Thyroid gland (tissue), 4 donors: Measurements from ENCODE around the gene ALOX5AP. TPM values are rescaled to one million over a fixed set of nuclear protein-coding genes. Genes with fewer than 3 reads are reported as not detected.

Experiments
- DNase-seq, 2 donors: peaks; one replicate each; pipeline ENCODE4 v3.0.0-alpha.2; 2019
- H3K27ac ChIP-seq, 3 donors: fragments of 200-600 bp; sonication (generic); 1 replicate in 2 of 3; 2 replicates in 1 of 3; pipeline ENCODE4 v1.5.1; 2016 to 2019; ENCODE audit warnings: mild to moderate bottlenecking in 1 of 3, moderate library complexity in 1 of 3
- H3K27me3 ChIP-seq: fragments of 200-600 bp; sonication (generic); one replicate; pipeline ENCODE4 v1.5.1; 2019
- H3K36me3 ChIP-seq, 2 donors: fragments of 200-600 bp; sonication (generic); one replicate each; pipeline ENCODE4 v1.5.1; 2016 to 2019
- H3K4me1 ChIP-seq, 2 donors: fragments of 200-600 bp; sonication (generic); one replicate each; pipeline ENCODE4 v1.5.1; 2017 to 2019
- H3K4me3 ChIP-seq, 3 donors: fragments of 200-600 bp; sonication (generic); replicated peaks in 1 of 3; 1 replicate in 2 of 3; 2 replicates in 1 of 3; pipeline ENCODE4 v1.5.1; 2016; ENCODE audit warnings: mild to moderate bottlenecking in 1 of 3
- H3K9me3 ChIP-seq: fragments of 200-600 bp; sonication (generic); one replicate; pipeline ENCODE4 v1.5.1; 2017
- POLR2A ChIP-seq, 2 donors: fragments of 450-650 bp; IDR thresholded peaks; one replicate each; pipeline ENCODE4 v1.6.1; 2017; ENCODE audit warnings: antibody characterized with exemption in 2 of 2, mild to moderate bottlenecking in 2 of 2, moderate library complexity in 1 of 2
- whole genome bisulfite sequencing, 2 donors: methylation state at CpG; one replicate each; pipeline ENCODE4 v1.1.5; 2017; 5-methylcytosine and 5-hydroxymethylcytosine counted together
- intact Hi-C: fragments of 100-400 bp; cut with DNase I; formaldehyde crosslinking; loops from one replicate; pipeline ENCODE4 v1.15.1; 2023
- total RNA-seq, 4 donors: library from RNA; depleted of rRNA; stranded (reverse); fragments of >200 nt; gene quantifications; one replicate each; pipeline ENCODE4 v1.2.3, GENCODE V29; 2016
- TF ChIP-seq, protein P1 (sequence below), 6 experiments: fragments of 200-600 bp in 3 of 6; fragments of 450-650 bp in 3 of 6; sonication (generic) in 3 of 6; IDR thresholded peaks; one replicate each; pipeline ENCODE4 v1.5.1; 2016 to 2019; ENCODE audit warnings: antibody characterized with exemption in 6 of 6, mild to moderate bottlenecking in 2 of 6, inconsistent platforms in 1 of 6, moderate library complexity in 1 of 6

ALOX5AP gene
- total RNA-seq, 4 donors from 2014 or later = 3.6 to 13.4 (median 6.1) TPM

- no peak for DNase-seq
- no peak overlapping the region for H3K27ac ChIP-seq
- no peaks in the 10 kb centered on the region for H3K27me3 ChIP-seq
- H3K4me1 ChIP-seq = no peaks in the 10 kb centered on the region
- no peak for TF ChIP-seq POLR2A (IDR thresholded peaks at IDR 0.05)
- TF ChIP-seq, protein P1, sequence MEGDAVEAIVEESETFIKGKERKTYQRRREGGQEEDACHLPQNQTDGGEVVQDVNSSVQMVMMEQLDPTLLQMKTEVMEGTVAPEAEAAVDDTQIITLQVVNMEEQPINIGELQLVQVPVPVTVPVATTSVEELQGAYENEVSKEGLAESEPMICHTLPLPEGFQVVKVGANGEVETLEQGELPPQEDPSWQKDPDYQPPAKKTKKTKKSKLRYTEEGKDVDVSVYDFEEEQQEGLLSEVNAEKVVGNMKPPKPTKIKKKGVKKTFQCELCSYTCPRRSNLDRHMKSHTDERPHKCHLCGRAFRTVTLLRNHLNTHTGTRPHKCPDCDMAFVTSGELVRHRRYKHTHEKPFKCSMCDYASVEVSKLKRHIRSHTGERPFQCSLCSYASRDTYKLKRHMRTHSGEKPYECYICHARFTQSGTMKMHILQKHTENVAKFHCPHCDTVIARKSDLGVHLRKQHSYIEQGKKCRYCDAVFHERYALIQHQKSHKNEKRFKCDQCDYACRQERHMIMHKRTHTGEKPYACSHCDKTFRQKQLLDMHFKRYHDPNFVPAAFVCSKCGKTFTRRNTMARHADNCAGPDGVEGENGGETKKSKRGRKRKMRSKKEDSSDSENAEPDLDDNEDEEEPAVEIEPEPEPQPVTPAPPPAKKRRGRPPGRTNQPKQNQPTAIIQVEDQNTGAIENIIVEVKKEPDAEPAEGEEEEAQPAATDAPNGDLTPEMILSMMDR (IDR thresholded peaks at IDR 0.05) = no peak
- intact Hi-C loops = no loop called here
- H3K9me3 ChIP-seq = no peaks in the 10 kb centered on the region
- 77 to 94% methylated on average over 8 of the region's 8 CpGs for WGBS, 2 donors
- no peak overlapping the region for H3K4me3 ChIP-seq
- H3K36me3 ChIP-seq = no peaks in the 10 kb centered on the region
Observed at GRCh38 chr13:30729801-30730200, 5.5 kb upstream of the ALOX5AP start.

DNA sequence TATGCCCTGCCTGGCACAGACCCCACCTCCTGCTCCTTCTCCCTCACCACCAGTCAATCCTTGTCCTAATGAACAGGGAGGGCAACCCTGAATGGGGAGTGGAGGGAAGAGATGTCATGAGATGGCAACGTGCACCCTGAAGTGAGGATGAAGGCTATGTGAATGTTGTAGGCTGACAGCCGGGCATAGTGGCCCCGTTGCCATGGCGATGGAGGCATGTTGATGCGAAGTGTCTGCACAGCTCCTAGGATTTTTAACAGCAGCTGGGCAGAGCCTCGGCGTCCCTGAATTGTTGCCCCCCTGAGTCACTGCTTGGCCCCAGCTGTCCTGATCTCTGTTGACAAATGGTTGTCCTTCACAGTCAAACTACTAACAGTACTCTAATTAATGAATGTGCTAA is 4.8 kb upstream of the ALOX5AP start:
- Histone ChIP-seq H3K4me3 (no peak overlapping the region), H3K36me3 (no peaks in the 10 kb centered on the region), H3K27me3 (no peaks in the 10 kb centered on the region), H3K4me1 (no peaks in the 10 kb centered on the region), H3K9me3 (no peaks in the 10 kb centered on the region), H3K27ac (no peak overlapping the region)
- DNase-seq = no peak
- intact Hi-C loops = no loop called here
- 59 to 67% methylated on average over 6 to 7 of the region's 7 CpGs for WGBS, 2 donors
- no peak for TF ChIP-seq POLR2A (IDR thresholded peaks at IDR 0.05)
- TF ChIP-seq, protein P1 (IDR thresholded peaks at IDR 0.05) = no peak

- intact Hi-C loops = no loop called here
- no peaks in the 10 kb centered on the region for H3K27me3 ChIP-seq
- TF ChIP-seq, protein P1 (IDR thresholded peaks at IDR 0.05) = no peak
- no peak for TF ChIP-seq POLR2A (IDR thresholded peaks at IDR 0.05)
- no peak overlapping the region for H3K4me3 ChIP-seq
- H3K4me1 ChIP-seq = no peaks in the 10 kb centered on the region
- H3K36me3 ChIP-seq = no peaks in the 10 kb centered on the region
- H3K9me3 ChIP-seq = no peaks in the 10 kb centered on the region
- no peak for DNase-seq
- WGBS, 2 donors = 86 to 89% methylated on average over 21 of the region's 21 CpGs
- no peak overlapping the region for H3K27ac ChIP-seq
Observed at GRCh38 chr13:30731361-30732045, 3.8 kb upstream of the ALOX5AP start.

GRCh38 chr13:30732046-30732390 is 3.3 kb upstream of the ALOX5AP start:
- H3K27me3 ChIP-seq = no peaks in the 10 kb centered on the region
- no peak for TF ChIP-seq POLR2A (IDR thresholded peaks at IDR 0.05)
- TF ChIP-seq, protein P1 (IDR thresholded peaks at IDR 0.05) = no peak
- H3K4me3 ChIP-seq = no peak overlapping the region
- intact Hi-C loops = no loop called here
- H3K4me1 ChIP-seq = no peaks in the 10 kb centered on the region
- H3K9me3 ChIP-seq = no peaks in the 10 kb centered on the region
- WGBS, 2 donors = 85 to 89% methylated on average over 20 to 21 of the region's 21 CpGs
- no peaks in the 10 kb centered on the region for H3K36me3 ChIP-seq
- no peak overlapping the region for H3K27ac ChIP-seq
- no peak for DNase-seq

DNA sequence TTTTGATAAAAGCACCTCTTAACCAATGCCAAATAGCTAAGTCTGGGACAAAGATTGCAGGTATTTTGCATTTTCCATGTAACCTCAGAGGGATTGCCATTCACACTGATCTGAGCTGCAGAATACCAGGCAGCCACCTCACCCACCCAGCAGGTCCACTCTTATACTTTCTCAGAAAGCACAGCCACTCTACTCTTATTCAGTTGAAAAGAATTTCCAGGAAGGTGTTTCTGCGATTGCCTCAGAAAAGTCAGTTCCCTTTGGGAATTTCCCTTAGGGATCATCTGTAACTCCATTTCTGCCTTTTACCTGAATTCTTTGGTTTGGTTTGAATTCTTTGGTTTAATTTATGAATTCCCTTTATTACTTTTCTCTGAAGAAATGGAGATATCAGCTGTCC is 904 bp upstream of the ALOX5AP start:
- no peak overlapping the region for H3K4me3 ChIP-seq
- no peak overlapping the region for H3K27ac ChIP-seq
- DNase-seq = no peak
- H3K27me3 ChIP-seq = no peaks in the 10 kb centered on the region
- no peaks in the 10 kb centered on the region for H3K9me3 ChIP-seq
- intact Hi-C loops = no loop called here
- H3K4me1 ChIP-seq = no peaks in the 10 kb centered on the region
- H3K36me3 ChIP-seq = no peaks in the 10 kb centered on the region
- TF ChIP-seq POLR2A (IDR thresholded peaks at IDR 0.05) = no peak
- TF ChIP-seq, protein P1 (IDR thresholded peaks at IDR 0.05) = no peak
- 66 to 76% methylated on average over 1 of the region's 1 CpG for WGBS, 2 donors
